Lower leg skin (tissue), 4 donors: ENCODE results near the gene LRGUK. TPM values are rescaled to one million over a fixed set of nuclear protein-coding genes. Genes with fewer than 3 reads are reported as not detected.

Source experiments
- DNase-seq, 2 donors: peaks; one replicate each; pipeline ENCODE4 v3.0.0-alpha.2; 2019; ENCODE audit warnings: low spot score in 2 of 2
- H3K4me3 ChIP-seq: fragments of 200-600 bp; sonication (generic); 2 replicates; pipeline ENCODE4 v1.5.1; 2017; ENCODE audit warnings: mild to moderate bottlenecking, low read depth; ENCODE audit not compliant: poor library complexity, severe bottlenecking
- POLR2A ChIP-seq, 2 donors: fragments of 450-650 bp; IDR thresholded peaks; one replicate each; pipeline ENCODE4 v1.6.1; 2016 to 2017; ENCODE audit warnings: antibody characterized with exemption in 2 of 2, mild to moderate bottlenecking in 1 of 2, moderate library complexity in 1 of 2
- WGBS, 2 donors: methylation state at CpG; one replicate each; pipeline ENCODE4 v1.1.5; 2018; 5-methylcytosine and 5-hydroxymethylcytosine counted together
- intact Hi-C: fragments of 100-400 bp; cut with DNase I; formaldehyde crosslinking; loops from one replicate; pipeline ENCODE4 v1.15.0; 2023; ENCODE audit warnings: low total_unique reads
- total RNA-seq, 4 donors: library from RNA; depleted of rRNA; stranded (reverse); fragments of >200 nt; gene quantifications; one replicate each; pipeline ENCODE4 v1.1.0, GENCODE V29; 2016
- TF ChIP-seq, protein P1 (sequence below), 3 donors: fragments of 450-650 bp; IDR thresholded peaks; one replicate each; pipeline ENCODE4 v1.5.1; 2016; ENCODE audit warnings: antibody characterized with exemption in 3 of 3, mild to moderate bottlenecking in 3 of 3, moderate library complexity in 2 of 3

The LRGUK gene
- total RNA-seq, 4 donors from 2014 or later: 0.08 to 0.68 (median 0.18) TPM

- no peak for DNase-seq
- 90 to 97% methylated on average over 2 of the region's 2 CpGs for WGBS, 2 donors
- no peak overlapping the region for H3K4me3 ChIP-seq
- intact Hi-C loops: no loop called here
- TF ChIP-seq, protein P1, sequence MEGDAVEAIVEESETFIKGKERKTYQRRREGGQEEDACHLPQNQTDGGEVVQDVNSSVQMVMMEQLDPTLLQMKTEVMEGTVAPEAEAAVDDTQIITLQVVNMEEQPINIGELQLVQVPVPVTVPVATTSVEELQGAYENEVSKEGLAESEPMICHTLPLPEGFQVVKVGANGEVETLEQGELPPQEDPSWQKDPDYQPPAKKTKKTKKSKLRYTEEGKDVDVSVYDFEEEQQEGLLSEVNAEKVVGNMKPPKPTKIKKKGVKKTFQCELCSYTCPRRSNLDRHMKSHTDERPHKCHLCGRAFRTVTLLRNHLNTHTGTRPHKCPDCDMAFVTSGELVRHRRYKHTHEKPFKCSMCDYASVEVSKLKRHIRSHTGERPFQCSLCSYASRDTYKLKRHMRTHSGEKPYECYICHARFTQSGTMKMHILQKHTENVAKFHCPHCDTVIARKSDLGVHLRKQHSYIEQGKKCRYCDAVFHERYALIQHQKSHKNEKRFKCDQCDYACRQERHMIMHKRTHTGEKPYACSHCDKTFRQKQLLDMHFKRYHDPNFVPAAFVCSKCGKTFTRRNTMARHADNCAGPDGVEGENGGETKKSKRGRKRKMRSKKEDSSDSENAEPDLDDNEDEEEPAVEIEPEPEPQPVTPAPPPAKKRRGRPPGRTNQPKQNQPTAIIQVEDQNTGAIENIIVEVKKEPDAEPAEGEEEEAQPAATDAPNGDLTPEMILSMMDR (IDR thresholded peaks at IDR 0.05): no peak
- no peak for TF ChIP-seq POLR2A (IDR thresholded peaks at IDR 0.05)
Observed at GRCh38 chr7:134302120-134302519, 175.0 kb downstream of the LRGUK start.

- H3K4me3 ChIP-seq: no peak overlapping the region
- intact Hi-C loops: no loop called here
- 88 to 95% methylated on average over 1 of the region's 1 CpG for WGBS, 2 donors
- DNase-seq: no peak
- TF ChIP-seq, protein P1 (IDR thresholded peaks at IDR 0.05): no peak
- TF ChIP-seq POLR2A (IDR thresholded peaks at IDR 0.05): no peak
Observed at GRCh38 chr7:134307320-134307719, 180.2 kb downstream of the LRGUK start.

DNA sequence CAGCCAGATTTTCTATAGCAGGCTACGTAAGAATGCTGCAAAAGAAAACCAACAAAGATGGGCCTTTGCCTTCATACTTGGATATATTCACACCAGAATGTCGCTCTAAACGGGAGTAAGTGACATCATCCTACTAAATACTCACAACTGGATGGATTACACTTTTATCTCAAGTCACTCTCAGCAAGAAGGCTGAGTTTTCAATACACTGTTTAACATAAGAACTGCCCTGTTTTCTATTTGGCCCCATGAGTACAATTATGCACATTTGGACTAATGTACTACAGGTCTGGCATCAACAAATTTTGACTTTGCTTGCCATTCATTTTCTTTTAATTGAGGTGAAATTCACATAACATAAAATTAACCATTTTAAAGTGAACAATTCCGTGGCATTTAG lies 181.4 kb downstream of the LRGUK start:
- 79 to 90% methylated on average over 4 of the region's 4 CpGs for WGBS, 2 donors

DNA sequence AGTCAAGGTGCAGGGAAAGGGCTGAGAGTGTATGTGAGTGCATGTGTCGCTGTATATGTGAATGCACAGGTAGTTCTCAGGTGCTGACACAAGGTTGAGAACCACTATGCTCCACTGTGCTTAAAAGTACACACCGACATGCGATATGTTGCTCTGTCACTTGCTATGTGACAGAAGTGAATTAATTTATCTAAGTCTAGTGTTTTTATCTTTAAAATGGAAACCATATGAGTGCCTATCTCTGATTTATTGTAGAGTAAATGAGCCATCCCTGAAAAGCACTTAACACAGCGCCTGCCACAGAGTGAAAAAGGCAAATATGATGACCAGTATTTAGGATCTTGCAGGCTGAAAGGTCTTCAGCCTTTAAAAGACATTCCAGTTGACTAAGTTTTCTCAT lies 184.7 kb downstream of the LRGUK start:
- DNase-seq: no peak
- H3K4me3 ChIP-seq: no peak overlapping the region
- WGBS, 2 donors: 93 to 96% methylated on average over 4 of the region's 4 CpGs
- TF ChIP-seq, protein P1 (IDR thresholded peaks at IDR 0.05): no peak
- no peak for TF ChIP-seq POLR2A (IDR thresholded peaks at IDR 0.05)
- intact Hi-C loops: no loop called here

More for the DNA sequence above, 181.4 kb downstream of the LRGUK start:
- H3K4me3 ChIP-seq: no peak overlapping the region
- intact Hi-C loops: no loop called here
- TF ChIP-seq, protein P1 (IDR thresholded peaks at IDR 0.05): no peak
- no peak for TF ChIP-seq POLR2A (IDR thresholded peaks at IDR 0.05)
- no peak for DNase-seq

DNA sequence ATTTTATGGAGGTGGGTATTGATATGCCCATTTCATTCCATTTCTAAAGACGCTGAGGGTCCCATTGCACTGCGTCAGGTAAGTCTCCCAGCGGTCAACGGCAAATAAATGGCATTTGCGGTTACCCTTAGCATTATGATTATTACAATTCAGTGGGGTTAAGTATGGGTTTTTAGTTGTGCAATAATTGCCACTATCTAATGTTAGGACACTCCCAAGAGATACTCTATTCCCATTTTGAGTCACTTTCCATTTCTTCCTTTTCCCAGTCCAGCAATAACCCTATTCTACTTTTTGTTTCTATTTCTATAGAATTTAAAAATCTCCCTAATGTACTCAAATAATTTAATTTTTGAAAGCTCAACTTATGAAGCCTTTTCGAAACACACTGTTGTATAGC lies 185.6 kb downstream of the LRGUK start:
- H3K4me3 ChIP-seq: no peak overlapping the region
- intact Hi-C loops: no loop called here
- 82 to 93% methylated on average over 6 of the region's 6 CpGs for WGBS, 2 donors
- TF ChIP-seq, protein P1 (IDR thresholded peaks at IDR 0.05): no peak
- no peak for TF ChIP-seq POLR2A (IDR thresholded peaks at IDR 0.05)
- no peak for DNase-seq

GRCh38 chr7:134313543-134313942 lies 186.4 kb downstream of the LRGUK start:
- intact Hi-C loops: no loop called here
- TF ChIP-seq, protein P1 (IDR thresholded peaks at IDR 0.05): no peak
- no peak for TF ChIP-seq POLR2A (IDR thresholded peaks at IDR 0.05)
- no peak overlapping the region for H3K4me3 ChIP-seq
- DNase-seq: no peak
- 89 to 90% methylated on average over 1 of the region's 1 CpG for WGBS, 2 donors
